NT2/D1 (cell line): ENCODE measurements around the gene IFNG-AS1.

Experiments used
- SUZ12 ChIP-seq: IDR thresholded peaks from 2 replicates; pipeline ENCODE4 v1.6.1; 2011; ENCODE audit not compliant: insufficient read length, insufficient read depth; ENCODE audit errors: extremely low read depth
- YY1 ChIP-seq: IDR thresholded peaks from 2 replicates; pipeline ENCODE4 v1.6.1; 2011; ENCODE audit not compliant: insufficient read length, insufficient read depth

DNA sequence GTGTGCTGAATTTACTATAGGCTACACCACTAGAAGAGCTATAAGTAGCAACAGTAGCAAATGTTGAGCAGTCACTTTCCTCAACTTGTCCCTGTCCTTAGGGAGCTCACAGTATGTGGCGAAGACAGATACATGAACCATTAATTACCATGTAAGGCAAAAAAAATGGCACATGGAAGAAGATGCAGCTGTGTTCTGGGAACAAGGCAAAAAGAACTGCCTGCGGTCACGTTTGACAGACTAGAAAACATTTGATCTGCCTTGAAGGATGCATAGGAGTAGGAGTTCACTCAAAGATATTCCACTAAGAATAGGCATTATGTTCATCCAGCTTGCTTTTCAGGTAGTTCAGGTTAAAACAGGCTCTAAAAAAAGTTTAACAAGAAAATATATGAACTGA is 46.5 kb upstream of the IFNG-AS1 start:
- TF ChIP-seq SUZ12: no peak
- TF ChIP-seq YY1: no peak
